Fibroblast of lung (primary cell): ENCODE results near the gene TM9SF1. TPM values are rescaled to one million over a fixed set of nuclear protein-coding genes. Genes with fewer than 3 reads are reported as not detected.

ENCODE experiments used
- DNase-seq, 2 donors: peaks; one replicate each; pipeline versions ENCODE4 v3.0.0 to v3.0.0-alpha.2; 2010; ENCODE audit warnings: low read depth in 2 of 2
- H2AFZ ChIP-seq: 2 replicates; pipeline ENCODE4 v1.5.1; 2012; ENCODE audit warnings: low read length, control low read depth, inconsistent platforms
- H3K27ac ChIP-seq: 2 replicates; pipeline ENCODE4 v1.5.1; 2011; ENCODE audit warnings: low read length, control low read depth; ENCODE audit not compliant: insufficient read depth
- H3K27me3 ChIP-seq: 2 replicates; pipeline ENCODE4 v1.5.1; 2011; ENCODE audit warnings: mild to moderate bottlenecking, low read length; ENCODE audit not compliant: control insufficient read depth, insufficient read depth
- H3K36me3 ChIP-seq: 2 replicates; pipeline ENCODE4 v1.5.1; 2011; ENCODE audit warnings: low read length; ENCODE audit not compliant: control insufficient read depth, insufficient read depth
- H3K4me1 ChIP-seq: 2 replicates; pipeline ENCODE4 v1.5.1; 2011; ENCODE audit warnings: low read length; ENCODE audit not compliant: control insufficient read depth, insufficient read depth; ENCODE audit errors: extremely low read depth
- H3K4me2 ChIP-seq: 2 replicates; pipeline ENCODE4 v1.5.1; 2011; ENCODE audit warnings: low read length, control low read depth; ENCODE audit not compliant: insufficient read depth; ENCODE audit errors: extremely low read depth
- H3K4me3 ChIP-seq, 4 experiments: fragments of 200-600 bp in 1 of 4; sonication (generic) in 1 of 4; replicated peaks in 1 of 4; 2 replicates each; pipeline ENCODE4 v1.5.1; 2011 to 2016; ENCODE audit warnings: low read length in 4 of 4, low read depth in 3 of 4, mild to moderate bottlenecking in 3 of 4, control low read depth in 2 of 4, inconsistent platforms in 1 of 4, mixed read lengths in 1 of 4; ENCODE audit not compliant: insufficient read depth in 1 of 4; ENCODE audit errors: control extremely low read depth in 1 of 4
- H3K79me2 ChIP-seq: 2 replicates; pipeline ENCODE4 v1.5.1; 2012; ENCODE audit warnings: mild to moderate bottlenecking, low read length, inconsistent platforms; ENCODE audit not compliant: control insufficient read depth, insufficient read depth
- H3K9ac ChIP-seq: 2 replicates; pipeline ENCODE4 v1.5.1; 2011; ENCODE audit warnings: mild to moderate bottlenecking, low read length, control low read depth; ENCODE audit not compliant: insufficient read depth
- H3K9me3 ChIP-seq: 2 replicates; pipeline ENCODE4 v1.5.1; 2012; ENCODE audit warnings: low read depth, low read length; ENCODE audit not compliant: control insufficient read depth, insufficient read depth
- H4K20me1 ChIP-seq: 2 replicates; pipeline ENCODE4 v1.5.1; 2011; ENCODE audit warnings: low read length; ENCODE audit not compliant: control insufficient read depth, insufficient read depth; ENCODE audit errors: extremely low read depth
- EZH2 ChIP-seq: IDR thresholded peaks from 2 replicates; pipeline ENCODE4 v1.5.1; 2012; ENCODE audit warnings: low read length, control low read depth, mild to moderate bottlenecking; ENCODE audit errors: missing control alignments
- polyA plus RNA-seq, 2 donors: library from polyadenylated mRNA; depleted of rRNA in 1 of 2; stranded (reverse) in 1 of 2; unstranded in 1 of 2; fragments of >200 nt; gene quantifications; 2 replicates each; pipeline ENCODE4 v1.2.1, GENCODE V29; 2011 to 2012; ENCODE audit warnings: missing spikeins in 1 of 2
- total RNA-seq: library from RNA; depleted of rRNA; stranded (reverse); fragments of >200 nt; gene quantifications from 2 replicates; pipeline ENCODE4 v1.2.1, GENCODE V29; 2014
- TF ChIP-seq, protein P1 (sequence below), 2 donors: IDR thresholded peaks in 1 of 2; conservative IDR thresholded peaks in 1 of 2; 1 replicate in 1 of 2; 2 replicates in 1 of 2; pipeline ENCODE4 v1.5.1; 2011 to 2012; ENCODE audit warnings: low read length in 2 of 2, control low read depth in 1 of 2, inconsistent platforms in 1 of 2, low read depth in 1 of 2, mild to moderate bottlenecking in 1 of 2

Gene TM9SF1
- total and polyA plus RNA-seq, 2 donors (not counting 1 experiment from before 2014, with no cell fraction given): 61.6 to 65.1 TPM

DNA sequence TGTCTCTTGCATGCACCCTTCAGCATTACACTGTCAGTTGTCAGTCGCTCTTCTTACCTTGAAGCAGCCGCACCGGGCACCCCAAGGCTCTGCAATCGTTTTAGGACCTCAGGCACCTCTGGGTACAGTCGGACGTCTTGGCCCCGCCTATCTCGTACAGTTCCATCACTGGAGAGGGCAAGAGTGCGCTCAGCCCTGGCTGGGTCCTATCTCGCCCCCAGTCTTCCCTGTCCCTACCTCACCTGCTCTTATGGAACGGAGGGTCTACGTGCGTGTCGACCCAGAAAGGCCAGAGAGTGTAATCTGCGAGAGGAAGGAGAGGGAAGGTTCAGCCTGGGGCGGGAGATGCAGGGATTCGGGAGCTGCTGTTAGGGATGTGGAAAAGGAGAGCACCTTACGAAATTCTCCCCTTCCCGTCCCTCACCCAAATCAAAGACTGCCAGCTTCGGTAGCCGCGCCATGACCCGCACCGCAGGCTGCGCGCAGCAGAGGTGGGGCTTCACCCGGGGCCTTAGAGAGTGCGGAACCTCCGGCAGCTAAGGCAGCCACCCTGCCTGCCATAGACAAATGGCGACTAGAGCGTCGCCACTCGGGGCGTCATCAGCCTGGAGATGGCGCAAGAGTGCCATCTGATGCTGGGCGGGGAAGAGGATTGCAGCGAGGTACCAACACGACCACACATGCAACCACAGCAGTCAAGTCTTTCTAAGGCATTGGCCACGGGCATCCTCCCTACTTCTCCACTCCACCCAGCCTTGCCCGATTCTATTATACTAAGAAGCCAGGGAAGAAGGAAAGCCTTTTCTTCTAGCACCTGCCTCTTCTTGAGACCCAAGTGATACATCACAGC lies 20.5 kb upstream of the TM9SF1 start, which contains the start of gene MDP1:
MDP1 (minus strand) TSS at position 572 of the 850 bp plus-strand sequence; CDS start at position 461, 111 bp downstream.
- TF ChIP-seq, protein P1, sequence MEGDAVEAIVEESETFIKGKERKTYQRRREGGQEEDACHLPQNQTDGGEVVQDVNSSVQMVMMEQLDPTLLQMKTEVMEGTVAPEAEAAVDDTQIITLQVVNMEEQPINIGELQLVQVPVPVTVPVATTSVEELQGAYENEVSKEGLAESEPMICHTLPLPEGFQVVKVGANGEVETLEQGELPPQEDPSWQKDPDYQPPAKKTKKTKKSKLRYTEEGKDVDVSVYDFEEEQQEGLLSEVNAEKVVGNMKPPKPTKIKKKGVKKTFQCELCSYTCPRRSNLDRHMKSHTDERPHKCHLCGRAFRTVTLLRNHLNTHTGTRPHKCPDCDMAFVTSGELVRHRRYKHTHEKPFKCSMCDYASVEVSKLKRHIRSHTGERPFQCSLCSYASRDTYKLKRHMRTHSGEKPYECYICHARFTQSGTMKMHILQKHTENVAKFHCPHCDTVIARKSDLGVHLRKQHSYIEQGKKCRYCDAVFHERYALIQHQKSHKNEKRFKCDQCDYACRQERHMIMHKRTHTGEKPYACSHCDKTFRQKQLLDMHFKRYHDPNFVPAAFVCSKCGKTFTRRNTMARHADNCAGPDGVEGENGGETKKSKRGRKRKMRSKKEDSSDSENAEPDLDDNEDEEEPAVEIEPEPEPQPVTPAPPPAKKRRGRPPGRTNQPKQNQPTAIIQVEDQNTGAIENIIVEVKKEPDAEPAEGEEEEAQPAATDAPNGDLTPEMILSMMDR (conservative IDR thresholded peaks at IDR 0.05 in 1 of 2, IDR thresholded peaks at IDR 0.05 in 1 of 2; ENCODE audit: low read depth in 1 of 2, low read length in 2 of 2): peak in 1 of 2 donors; percentile 37
- no peak for TF ChIP-seq EZH2

DNA sequence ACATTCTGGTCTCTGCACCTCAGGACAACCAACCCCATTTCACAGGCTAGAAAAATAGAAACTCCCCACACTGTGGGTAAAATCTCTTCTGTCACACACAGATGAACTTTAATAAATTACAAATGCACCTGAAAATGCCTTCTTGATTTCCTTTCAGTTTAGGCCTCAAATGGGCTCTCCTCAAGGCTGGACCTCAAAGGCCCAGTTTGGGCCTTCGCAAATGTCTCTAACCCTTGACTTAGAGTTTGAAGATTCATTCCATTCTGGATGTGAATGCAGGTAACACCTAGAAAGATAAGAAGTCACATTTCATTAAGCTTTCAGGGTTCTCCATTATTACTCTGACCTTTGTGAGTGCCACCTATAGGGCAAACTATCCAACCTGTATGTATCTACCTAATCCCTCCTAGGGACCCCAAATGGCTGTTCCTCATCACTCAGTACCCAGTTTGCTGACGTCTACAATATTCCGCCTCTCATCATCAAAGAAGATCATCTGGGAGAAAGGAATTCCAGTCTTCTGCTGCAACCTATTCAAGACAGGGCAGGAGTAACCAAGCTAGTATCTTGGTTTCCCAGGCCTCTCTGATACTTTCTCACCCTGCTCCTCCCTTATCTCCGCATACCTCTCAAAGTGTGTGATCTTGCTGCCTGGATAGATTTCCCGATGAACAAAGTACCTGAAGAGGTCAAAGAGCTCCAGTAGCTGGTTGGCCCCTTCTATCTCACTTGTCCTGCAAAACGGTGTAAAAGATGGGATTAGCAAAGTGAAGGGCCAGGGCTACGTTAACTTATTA lies 18.8 kb upstream of the TM9SF1 start:
- peaks cover 11% of the 10 kb centered on the region for H3K36me3 ChIP-seq
- peak overlapping the region; percentile 80 to 96 (median 84) for H3K4me3 ChIP-seq
- peak overlapping the region; percentile 98 for H3K4me2 ChIP-seq
- no peaks in the 10 kb centered on the region for H4K20me1 ChIP-seq
- peaks cover 9% of the 10 kb centered on the region for H3K4me1 ChIP-seq
- DNase-seq: no peak
- peaks cover 3% of the 10 kb centered on the region for H3K79me2 ChIP-seq
- peak overlapping the region; percentile 97 for H2AFZ ChIP-seq
- H3K27me3 ChIP-seq: no peaks in the 10 kb centered on the region
- peak overlapping the region; percentile 99 for H3K27ac ChIP-seq
- TF ChIP-seq EZH2: no peak
- TF ChIP-seq, protein P1 (conservative IDR thresholded peaks at IDR 0.05 in 1 of 2, IDR thresholded peaks at IDR 0.05 in 1 of 2; ENCODE audit: low read depth in 1 of 2, low read length in 2 of 2): no peak
- H3K9ac ChIP-seq: no peak overlapping the region
- no peaks in the 10 kb centered on the region for H3K9me3 ChIP-seq

More for the DNA sequence above, 20.5 kb upstream of the TM9SF1 start, which contains the start of gene MDP1:
- peak; percentile 82 to 87 for DNase-seq
- Histone ChIP-seq H3K79me2 (peaks cover 9% of the 10 kb centered on the region), H3K4me1 (peaks cover 9% of the 10 kb centered on the region), H3K9me3 (no peaks in the 10 kb centered on the region), H3K4me2 (peak within 1 kb of the TSS; percentile 89), H3K36me3 (peaks cover 5% of the 10 kb centered on the region), H3K27ac (peak within 1 kb of the TSS; percentile 81), H2AFZ (peak within 1 kb of the TSS; percentile 83), H3K9ac (peak within 1 kb of the TSS; percentile 80), H3K4me3 (peak within 1 kb of the TSS; percentile 48 to 93 (median 72)), H4K20me1 (no peaks in the 10 kb centered on the region), H3K27me3 (no peaks in the 10 kb centered on the region)
